ENCODE measurements around the gene FBXO48.

FBXO48 gene

GRCh38 chr2:68441179-68441993 is 25.7 kb downstream of the FBXO48 start:
- in situ Hi-C loops (cut with MboI; ENCODE audit: low sequenced_read_pairs), result no loop called here

- in situ Hi-C loops (cut with MboI; ENCODE audit: low sequenced_read_pairs), result no loop called here
These were observed 28.4 kb downstream of the FBXO48 start for GRCh38 chr2:68438455-68439303.

- in situ Hi-C loops (cut with MboI; ENCODE audit: low sequenced_read_pairs), result no loop called here
These were observed 30.8 kb downstream of the FBXO48 start for GRCh38 chr2:68436270-68436669.

GRCh38 chr2:68435615-68436014 is 31.5 kb downstream of the FBXO48 start:
- in situ Hi-C loops (cut with MboI; ENCODE audit: low sequenced_read_pairs), result no loop called here

GRCh38 chr2:68434981-68435380 is 32.1 kb downstream of the FBXO48 start:
- in situ Hi-C loops (cut with MboI; ENCODE audit: low sequenced_read_pairs), result no loop called here

GRCh38 chr2:68432696-68433658 is 34.1 kb downstream of the FBXO48 start:
- in situ Hi-C loops (cut with MboI; ENCODE audit: low sequenced_read_pairs), result no loop called here

GRCh38 chr2:68431316-68431972 is 35.6 kb downstream of the FBXO48 start:
- in situ Hi-C loops (cut with MboI; ENCODE audit: low sequenced_read_pairs), result no loop called here

GRCh38 chr2:68429311-68429826 is 37.7 kb downstream of the FBXO48 start:
- in situ Hi-C loops (cut with MboI; ENCODE audit: low sequenced_read_pairs), result no loop called here

GRCh38 chr2:68428746-68429145 is 38.3 kb downstream of the FBXO48 start:
- in situ Hi-C loops (cut with MboI; ENCODE audit: low sequenced_read_pairs), result no loop called here

GRCh38 chr2:68428126-68428525 is 39.0 kb downstream of the FBXO48 start:
- in situ Hi-C loops (cut with MboI; ENCODE audit: low sequenced_read_pairs), result no loop called here

- in situ Hi-C loops (cut with MboI; ENCODE audit: low sequenced_read_pairs), result no loop called here
These were observed 40.1 kb downstream of the FBXO48 start for GRCh38 chr2:68426848-68427579.

GRCh38 chr2:68426446-68426845 is 40.6 kb downstream of the FBXO48 start:
- in situ Hi-C loops (cut with MboI; ENCODE audit: low sequenced_read_pairs), result no loop called here

GRCh38 chr2:68425503-68425902 is 41.6 kb downstream of the FBXO48 start:
- in situ Hi-C loops (cut with MboI; ENCODE audit: low sequenced_read_pairs), result no loop called here

GRCh38 chr2:68423966-68424650 is 43.0 kb downstream of the FBXO48 start:
- in situ Hi-C loops (cut with MboI; ENCODE audit: low sequenced_read_pairs), result no loop called here

GRCh38 chr2:68420254-68420910 is 46.7 kb downstream of the FBXO48 start:
- in situ Hi-C loops (cut with MboI; ENCODE audit: low sequenced_read_pairs), result no loop called here

- in situ Hi-C loops (cut with MboI; ENCODE audit: low sequenced_read_pairs), result no loop called here
These were observed 48.2 kb downstream of the FBXO48 start for GRCh38 chr2:68418855-68419254.

- in situ Hi-C loops (cut with MboI; ENCODE audit: low sequenced_read_pairs), result no loop called here
These were observed 48.7 kb downstream of the FBXO48 start for GRCh38 chr2:68418419-68418818.

GRCh38 chr2:68417926-68418325 is 49.2 kb downstream of the FBXO48 start:
- in situ Hi-C loops (cut with MboI; ENCODE audit: low sequenced_read_pairs), result no loop called here

All from HL-60/S4 treated with retinoic acid at 250 ng/mL for 4 days and 3 days (cell line).